Measurements from ENCODE around the gene TSHZ2.

- no peak for TF ChIP-seq GATA2 (IDR thresholded peaks at IDR 0.05; ENCODE audit: low read depth, low read length)
- no peak for TF ChIP-seq GATA3 (IDR thresholded peaks at IDR 0.05; ENCODE audit: low read depth, low read length)
Measured at GRCh38 chr20:53448875-53449274, 476.7 kb downstream of the TSHZ2 start.
